GM12872 (cell line): ENCODE data around the gene AMIGO2.

Experiments used
- TF ChIP-seq, protein P1 (sequence below): IDR thresholded peaks from 3 replicates; pipeline ENCODE4 v1.5.1; 2011; ENCODE audit warnings: low read depth, mild to moderate bottlenecking, low read length, moderate library complexity; ENCODE audit not compliant: insufficient read depth

The AMIGO2 gene

DNA sequence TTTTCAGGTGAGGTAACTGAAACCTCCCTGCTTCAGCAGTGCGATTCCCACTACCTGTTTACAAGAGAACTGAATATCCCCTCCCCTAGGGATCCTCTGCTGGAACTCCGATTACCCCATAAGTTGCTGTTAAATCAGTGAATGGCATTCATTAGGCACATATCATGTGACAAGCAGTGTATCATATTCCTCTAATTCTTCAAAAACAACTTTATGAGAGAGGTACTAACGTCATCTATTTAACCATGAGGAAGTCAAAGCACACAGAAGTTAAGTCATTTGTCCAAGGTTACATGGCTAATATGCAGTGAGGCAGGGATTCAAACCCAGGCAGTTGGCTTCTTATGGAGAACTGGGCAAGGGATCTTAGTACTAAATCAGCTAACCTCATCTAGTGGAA, 44.3 kb downstream of the AMIGO2 start:
- TF ChIP-seq, protein P1, sequence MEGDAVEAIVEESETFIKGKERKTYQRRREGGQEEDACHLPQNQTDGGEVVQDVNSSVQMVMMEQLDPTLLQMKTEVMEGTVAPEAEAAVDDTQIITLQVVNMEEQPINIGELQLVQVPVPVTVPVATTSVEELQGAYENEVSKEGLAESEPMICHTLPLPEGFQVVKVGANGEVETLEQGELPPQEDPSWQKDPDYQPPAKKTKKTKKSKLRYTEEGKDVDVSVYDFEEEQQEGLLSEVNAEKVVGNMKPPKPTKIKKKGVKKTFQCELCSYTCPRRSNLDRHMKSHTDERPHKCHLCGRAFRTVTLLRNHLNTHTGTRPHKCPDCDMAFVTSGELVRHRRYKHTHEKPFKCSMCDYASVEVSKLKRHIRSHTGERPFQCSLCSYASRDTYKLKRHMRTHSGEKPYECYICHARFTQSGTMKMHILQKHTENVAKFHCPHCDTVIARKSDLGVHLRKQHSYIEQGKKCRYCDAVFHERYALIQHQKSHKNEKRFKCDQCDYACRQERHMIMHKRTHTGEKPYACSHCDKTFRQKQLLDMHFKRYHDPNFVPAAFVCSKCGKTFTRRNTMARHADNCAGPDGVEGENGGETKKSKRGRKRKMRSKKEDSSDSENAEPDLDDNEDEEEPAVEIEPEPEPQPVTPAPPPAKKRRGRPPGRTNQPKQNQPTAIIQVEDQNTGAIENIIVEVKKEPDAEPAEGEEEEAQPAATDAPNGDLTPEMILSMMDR = no peak

DNA sequence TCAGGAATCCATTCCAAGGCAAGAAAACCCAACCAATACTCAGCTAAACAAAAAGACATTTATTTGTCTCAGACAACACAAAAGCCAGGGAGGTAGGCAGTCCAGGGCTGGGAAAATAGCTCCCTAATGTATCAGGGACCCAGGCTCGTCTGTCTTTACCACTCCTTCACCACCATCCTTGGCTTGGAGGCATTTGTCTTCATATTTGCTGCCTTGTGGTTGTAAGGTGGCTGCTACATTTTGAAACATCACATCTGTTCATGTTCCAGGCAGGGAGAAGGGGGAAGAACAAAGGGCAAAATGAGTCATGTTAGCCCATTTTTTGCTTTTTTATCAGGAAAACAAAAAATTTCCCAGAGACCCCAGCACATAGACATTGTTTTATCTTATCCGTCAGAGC, 45.1 kb downstream of the AMIGO2 start:
- TF ChIP-seq, protein P1 = no peak

DNA sequence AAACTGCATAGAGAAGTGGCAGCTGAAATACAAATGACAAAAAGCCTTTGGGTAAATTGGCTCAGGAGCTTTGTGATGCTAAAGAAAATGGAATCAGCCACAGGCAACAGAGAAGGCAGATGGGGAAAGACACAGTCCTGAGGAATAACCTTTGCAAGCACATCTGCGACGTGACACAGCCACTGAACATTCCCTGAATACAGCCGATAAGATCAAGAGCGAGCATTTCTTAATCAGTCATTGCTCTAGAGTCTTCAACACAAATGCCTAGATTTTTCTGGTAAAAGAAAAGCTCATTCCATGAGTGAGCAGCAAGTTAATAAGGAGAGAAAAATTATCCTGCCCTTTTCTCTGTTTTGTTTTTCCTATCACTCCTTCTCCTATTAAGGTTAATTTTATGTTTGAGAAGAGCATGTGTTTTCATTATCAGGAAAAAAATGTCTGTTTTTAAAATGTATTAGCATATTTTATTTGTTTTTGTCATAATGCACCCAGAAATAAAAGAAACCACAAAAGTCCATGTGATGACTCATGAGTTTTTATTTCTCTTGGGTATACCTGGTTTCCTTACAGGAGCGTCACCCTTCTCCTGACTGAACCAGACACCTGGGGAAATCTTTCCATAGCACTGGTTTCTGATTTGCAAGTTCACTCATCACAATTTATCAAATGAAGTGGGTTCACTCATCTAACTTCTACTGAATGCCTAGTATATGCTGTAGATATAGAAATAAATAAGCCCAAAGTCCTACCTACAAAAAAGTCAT, 45.8 kb downstream of the AMIGO2 start:
- TF ChIP-seq, protein P1 = no peak

DNA sequence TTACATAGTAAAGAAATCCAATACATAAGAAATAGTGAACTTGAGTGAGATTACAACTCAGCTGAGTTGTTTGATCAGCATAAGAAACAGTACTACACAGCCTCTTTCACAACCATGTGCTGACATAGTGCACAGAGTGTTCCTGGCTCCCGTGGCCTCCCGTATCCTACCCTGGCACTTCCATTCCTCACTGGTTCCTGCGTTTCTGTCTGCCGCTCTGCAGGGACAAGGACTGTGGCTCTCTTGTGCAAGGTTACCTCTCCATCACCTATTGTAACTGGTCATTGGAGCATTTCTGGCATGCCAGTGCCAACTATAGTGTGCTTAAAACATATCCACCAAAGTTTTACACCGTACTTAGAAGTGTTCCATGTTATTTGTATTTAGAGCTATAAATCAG, 46.7 kb downstream of the AMIGO2 start:
- TF ChIP-seq, protein P1 = no peak

DNA sequence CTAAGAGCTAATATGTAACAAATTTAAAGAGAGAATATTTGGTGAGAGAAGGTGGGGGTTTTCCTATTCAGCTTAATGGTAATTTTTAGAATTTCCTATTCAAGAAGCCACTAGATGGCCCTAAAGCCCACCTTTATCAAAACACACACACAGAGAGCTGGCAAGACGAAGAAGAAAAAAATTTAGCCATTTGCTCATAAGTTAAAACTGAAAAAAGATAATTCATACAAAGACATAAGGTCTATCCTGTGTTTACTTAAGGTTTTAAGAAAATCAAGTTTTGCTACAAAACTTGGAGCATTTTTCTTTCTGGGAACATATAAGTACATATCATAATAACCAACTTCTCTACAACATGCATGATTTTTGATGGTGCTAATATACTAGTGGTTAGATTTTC, 47.1 kb downstream of the AMIGO2 start:
- TF ChIP-seq, protein P1 = 0 out of 3 replicates have a peak, but pooled peaks have one; percentile 33

DNA sequence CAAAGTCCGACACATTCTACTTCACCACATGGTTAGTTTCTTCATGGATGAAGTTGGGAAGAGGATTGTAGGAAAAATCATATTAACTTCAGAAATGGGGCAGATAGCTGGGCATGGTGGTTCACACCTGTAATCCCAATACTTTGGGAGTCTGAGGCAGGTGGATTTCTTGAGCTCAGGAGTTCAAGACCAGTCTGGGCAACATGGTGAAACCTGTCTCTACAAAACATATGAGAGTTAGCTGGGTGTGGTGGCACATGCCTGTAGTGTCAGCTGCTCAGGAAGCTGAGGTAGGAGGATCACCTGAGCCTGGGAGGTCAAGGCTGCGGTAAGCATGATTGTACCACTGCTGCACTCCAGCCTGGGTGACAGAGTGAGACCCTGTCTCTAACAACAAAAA, 49.9 kb downstream of the AMIGO2 start:
- TF ChIP-seq, protein P1 = no peak

DNA sequence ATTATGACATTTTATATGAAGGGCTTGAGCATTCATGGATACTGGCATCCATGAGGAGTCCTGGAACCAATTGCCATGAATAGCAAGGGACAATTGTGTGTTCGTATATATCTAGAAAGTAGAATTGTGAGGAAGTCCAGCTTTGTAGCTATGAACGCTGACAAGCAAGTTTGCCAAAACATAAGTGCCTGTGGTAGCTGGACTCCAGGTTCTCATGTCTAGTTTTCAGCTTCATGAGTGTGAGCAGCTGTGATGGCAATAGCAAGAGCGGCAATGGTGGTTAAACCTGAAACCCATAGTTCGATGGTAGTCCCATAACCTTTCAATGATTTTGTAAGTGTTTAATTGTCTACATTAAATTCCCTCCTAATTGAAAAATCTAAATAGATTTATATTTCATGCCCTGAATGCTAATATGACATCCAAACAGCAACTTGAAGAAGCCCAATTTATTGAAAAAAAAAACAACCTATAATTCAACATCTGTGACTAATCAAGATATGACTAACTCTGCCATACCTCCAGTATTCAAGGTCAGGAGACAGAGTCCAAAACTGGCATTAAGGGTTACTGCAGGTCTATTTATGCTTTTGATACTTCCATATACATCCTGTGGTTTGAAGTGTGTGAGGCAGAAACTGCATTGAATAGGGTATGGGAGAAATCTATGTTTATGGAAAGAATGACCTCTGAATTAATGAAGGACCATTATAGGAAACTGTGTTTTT, 50.6 kb downstream of the AMIGO2 start:
- TF ChIP-seq, protein P1 = no peak
